Measurements from ENCODE around the gene MRRF.

MRRF gene

GRCh38 chr9:122281368-122281767 is 16.7 kb downstream of the MRRF start:
- Mint-ChIP-seq H3K9me3 (no peaks in the 10 kb centered on the region), H3K27me3 (ENCODE audit: low read depth) (no peaks in the 10 kb centered on the region), H3K4me3 (no peak overlapping the region), H3K4me1 (ENCODE audit: low read depth) (no peaks in the 10 kb centered on the region), H3K27ac (no peak overlapping the region), H3K36me3 (ENCODE audit: low read depth) (peaks cover 11% of the 10 kb centered on the region)

- no peaks in the 10 kb centered on the region for H3K4me1 Mint-ChIP-seq (ENCODE audit: low read depth)
- H3K27ac Mint-ChIP-seq = no peak overlapping the region
- no peaks in the 10 kb centered on the region for H3K9me3 Mint-ChIP-seq
- H3K27me3 Mint-ChIP-seq (ENCODE audit: low read depth) = no peaks in the 10 kb centered on the region
- no peak overlapping the region for H3K4me3 Mint-ChIP-seq
- peaks cover 3% of the 10 kb centered on the region for H3K36me3 Mint-ChIP-seq (ENCODE audit: low read depth)
Measured at GRCh38 chr9:122286764-122287163, 22.1 kb downstream of the MRRF start.

GRCh38 chr9:122287214-122287720 is 22.6 kb downstream of the MRRF start:
- Mint-ChIP-seq H3K9me3 (no peaks in the 10 kb centered on the region), H3K4me3 (no peak overlapping the region), H3K36me3 (ENCODE audit: low read depth) (peaks cover 6% of the 10 kb centered on the region), H3K27ac (no peak overlapping the region), H3K27me3 (ENCODE audit: low read depth) (no peaks in the 10 kb centered on the region), H3K4me1 (ENCODE audit: low read depth) (no peaks in the 10 kb centered on the region)

- Mint-ChIP-seq H3K27ac (no peak overlapping the region), H3K4me1 (ENCODE audit: low read depth) (no peaks in the 10 kb centered on the region), H3K27me3 (ENCODE audit: low read depth) (no peaks in the 10 kb centered on the region), H3K4me3 (no peak overlapping the region), H3K9me3 (no peaks in the 10 kb centered on the region), H3K36me3 (ENCODE audit: low read depth) (peaks cover 14% of the 10 kb centered on the region)
Measured at GRCh38 chr9:122291458-122291857, 26.8 kb downstream of the MRRF start.

- Mint-ChIP-seq H3K27ac (no peak overlapping the region), H3K4me1 (ENCODE audit: low read depth) (no peaks in the 10 kb centered on the region), H3K4me3 (no peak overlapping the region), H3K36me3 (ENCODE audit: low read depth) (peaks cover 17% of the 10 kb centered on the region), H3K27me3 (ENCODE audit: low read depth) (no peaks in the 10 kb centered on the region), H3K9me3 (no peaks in the 10 kb centered on the region)
Measured at GRCh38 chr9:122294531-122294930, 29.8 kb downstream of the MRRF start.

- Mint-ChIP-seq H3K9me3 (no peaks in the 10 kb centered on the region), H3K4me1 (ENCODE audit: low read depth) (no peaks in the 10 kb centered on the region), H3K36me3 (ENCODE audit: low read depth) (peaks cover 16% of the 10 kb centered on the region), H3K27ac (no peak overlapping the region), H3K27me3 (ENCODE audit: low read depth) (no peaks in the 10 kb centered on the region), H3K4me3 (no peak overlapping the region)
Measured at GRCh38 chr9:122297512-122297911, 32.8 kb downstream of the MRRF start.

- H3K9me3 Mint-ChIP-seq = no peaks in the 10 kb centered on the region
- H3K4me3 Mint-ChIP-seq = no peak overlapping the region
- peaks cover 12% of the 10 kb centered on the region for H3K36me3 Mint-ChIP-seq (ENCODE audit: low read depth)
- no peaks in the 10 kb centered on the region for H3K27me3 Mint-ChIP-seq (ENCODE audit: low read depth)
- peaks cover 11% of the 10 kb centered on the region for H3K4me1 Mint-ChIP-seq (ENCODE audit: low read depth)
- no peak overlapping the region for H3K27ac Mint-ChIP-seq
Measured at GRCh38 chr9:122302237-122303093, 37.8 kb downstream of the MRRF start.

GRCh38 chr9:122307061-122307460 is 42.4 kb downstream of the MRRF start:
- Mint-ChIP-seq H3K4me1 (ENCODE audit: low read depth) (peaks cover 13% of the 10 kb centered on the region), H3K36me3 (ENCODE audit: low read depth) (peaks cover 3% of the 10 kb centered on the region), H3K4me3 (no peak overlapping the region), H3K9me3 (no peaks in the 10 kb centered on the region), H3K27me3 (ENCODE audit: low read depth) (no peaks in the 10 kb centered on the region), H3K27ac (no peak overlapping the region)

- no peaks in the 10 kb centered on the region for H3K9me3 Mint-ChIP-seq
- H3K27me3 Mint-ChIP-seq (ENCODE audit: low read depth) = no peaks in the 10 kb centered on the region
- peaks cover 3% of the 10 kb centered on the region for H3K36me3 Mint-ChIP-seq (ENCODE audit: low read depth)
Measured at GRCh38 chr9:122307925-122308324, 43.2 kb downstream of the MRRF start.

GRCh38 chr9:122309861-122310260 is 45.2 kb downstream of the MRRF start:
- Mint-ChIP-seq H3K27me3 (ENCODE audit: low read depth) (no peaks in the 10 kb centered on the region), H3K4me1 (ENCODE audit: low read depth) (peaks cover 2% of the 10 kb centered on the region), H3K4me3 (no peak overlapping the region), H3K27ac (no peak overlapping the region), H3K9me3 (no peaks in the 10 kb centered on the region), H3K36me3 (ENCODE audit: low read depth) (peaks cover 12% of the 10 kb centered on the region)

More at GRCh38 chr9:122307925-122308324, 43.2 kb downstream of the MRRF start:
- H3K27ac Mint-ChIP-seq = no peak overlapping the region
- H3K4me3 Mint-ChIP-seq = no peak overlapping the region
- H3K4me1 Mint-ChIP-seq (ENCODE audit: low read depth) = peaks cover 13% of the 10 kb centered on the region

- H3K27ac Mint-ChIP-seq = no peak overlapping the region
- H3K9me3 Mint-ChIP-seq = no peaks in the 10 kb centered on the region
- peaks cover 9% of the 10 kb centered on the region for H3K36me3 Mint-ChIP-seq (ENCODE audit: low read depth)
- H3K4me1 Mint-ChIP-seq (ENCODE audit: low read depth) = peaks cover 2% of the 10 kb centered on the region
- no peaks in the 10 kb centered on the region for H3K27me3 Mint-ChIP-seq (ENCODE audit: low read depth)
- no peak overlapping the region for H3K4me3 Mint-ChIP-seq
Measured at GRCh38 chr9:122314165-122314564, 49.5 kb downstream of the MRRF start.

GRCh38 chr9:122315534-122315933 is 50.9 kb downstream of the MRRF start:
- H3K4me1 Mint-ChIP-seq (ENCODE audit: low read depth) = no peaks in the 10 kb centered on the region
- peaks cover 9% of the 10 kb centered on the region for H3K36me3 Mint-ChIP-seq (ENCODE audit: low read depth)
- H3K4me3 Mint-ChIP-seq = no peak overlapping the region
- H3K27me3 Mint-ChIP-seq (ENCODE audit: low read depth) = no peaks in the 10 kb centered on the region
- H3K27ac Mint-ChIP-seq = no peak overlapping the region
- H3K9me3 Mint-ChIP-seq = no peaks in the 10 kb centered on the region

GRCh38 chr9:122318284-122318683 is 53.6 kb downstream of the MRRF start:
- Mint-ChIP-seq H3K9me3 (no peaks in the 10 kb centered on the region), H3K4me3 (no peak overlapping the region), H3K27me3 (ENCODE audit: low read depth) (no peaks in the 10 kb centered on the region), H3K36me3 (ENCODE audit: low read depth) (peaks cover 14% of the 10 kb centered on the region), H3K27ac (no peak overlapping the region), H3K4me1 (ENCODE audit: low read depth) (no peaks in the 10 kb centered on the region)

- Mint-ChIP-seq H3K27ac (no peak overlapping the region), H3K9me3 (no peaks in the 10 kb centered on the region), H3K4me3 (no peak overlapping the region), H3K27me3 (ENCODE audit: low read depth) (no peaks in the 10 kb centered on the region), H3K4me1 (ENCODE audit: low read depth) (no peaks in the 10 kb centered on the region), H3K36me3 (ENCODE audit: low read depth) (peaks cover 13% of the 10 kb centered on the region)
Measured at GRCh38 chr9:122320413-122320881, 55.8 kb downstream of the MRRF start.

GRCh38 chr9:122322553-122322952 is 57.9 kb downstream of the MRRF start:
- peaks cover 14% of the 10 kb centered on the region for H3K36me3 Mint-ChIP-seq (ENCODE audit: low read depth)
- no peak overlapping the region for H3K27ac Mint-ChIP-seq
- no peaks in the 10 kb centered on the region for H3K9me3 Mint-ChIP-seq

More at GRCh38 chr9:122322553-122322952, 57.9 kb downstream of the MRRF start:
- H3K4me3 Mint-ChIP-seq = no peak overlapping the region
- H3K4me1 Mint-ChIP-seq (ENCODE audit: low read depth) = no peaks in the 10 kb centered on the region
- no peaks in the 10 kb centered on the region for H3K27me3 Mint-ChIP-seq (ENCODE audit: low read depth)
